Measurements from ENCODE around the gene GRN. TPM values are rescaled to one million over a fixed set of nuclear protein-coding genes. Genes with fewer than 3 reads are reported as not detected.
"Not testable (repeated sequence)": the region's sequence is repeated elsewhere in the genome, so short reads cannot be mapped to it uniquely, and the experiment has no call there.

GRN gene
- total and polyA plus RNA-seq, 11 donors, result 44.6 to 451 (median 185) TPM

- Histone ChIP-seq H3K27ac (no peak overlapping the region), H3K9me3 (no peaks in the 10 kb centered on the region), H3K36me3 (no peaks in the 10 kb centered on the region), H3K4me3 (no peak overlapping the region), H3K4me1 (peaks cover 0 to 23% (median 13%) of the 10 kb centered on the region in 12 donors), H3K27me3 (peaks cover 0 to 21% (median 4%) of the 10 kb centered on the region in 9 donors)
- intact Hi-C loops (cut with DNase I), result loop anchor here in 1 of 10 donors (10.0 kb wide), 1 partner anchor 57 kb away; no protein-coding TSS in a partner anchor
- DNase-seq (no peak), ATAC-seq (no peak)
- 81 to 96% (median 89%) methylated on average over 2 of the region's 2 CpGs for WGBS, 4 donors
- TF ChIP-seq CTCF (IDR thresholded peaks at IDR 0.05) (no peak), POLR2A (IDR thresholded peaks at IDR 0.05) (no peak)
Measured at GRCh38 chr17:44387804-44388203, 42.7 kb downstream of the GRN start.

GRCh38 chr17:44389281-44389680, 44.2 kb downstream of the GRN start, which contains the start of gene ITGA2B:
Gene ITGA2B (minus strand): TSS chr17:44389649. CDS start chr17:44389473, 176 bp downstream.
- WGBS, 4 donors, result 19 to 46% (median 30%) methylated on average over 1 of the region's 1 CpG
- TF ChIP-seq POLR2A (IDR thresholded peaks at IDR 0.05) (no peak), CTCF (IDR thresholded peaks at IDR 0.05) (no peak)
- Histone ChIP-seq H3K27me3 (peaks cover 0 to 17% (median 1%) of the 10 kb centered on the region in 9 donors), H3K9me3 (no peaks in the 10 kb centered on the region), H3K36me3 (no peaks in the 10 kb centered on the region), H3K4me3 (no peak within 1 kb of the TSS), H3K4me1 (peaks cover 0 to 24% (median 13%) of the 10 kb centered on the region in 12 donors), H3K27ac (no peak within 1 kb of the TSS)
- ATAC-seq, result no peak
- intact Hi-C loops (cut with DNase I), result loop anchor here in 1 of 10 donors (10.0 kb wide), 1 partner anchor 56 kb away; no protein-coding TSS in a partner anchor
- no peak for DNase-seq

- ATAC-seq (no peak), DNase-seq (no peak)
- intact Hi-C loops (cut with DNase I), result loop anchor here in 2 of 10 donors (10.0 kb wide), 2 partner anchors 55 to 135 kb away; no protein-coding TSS in a partner anchor
- Histone ChIP-seq H3K4me1 (peaks cover 0 to 20% (median 11%) of the 10 kb centered on the region in 12 donors), H3K27me3 (peaks cover 0 to 12% (median 0%) of the 10 kb centered on the region in 9 donors), H3K9me3 (no peaks in the 10 kb centered on the region), H3K36me3 (peaks cover 0 to 2% (median 0%) of the 10 kb centered on the region in 9 donors), H3K27ac (no peak overlapping the region), H3K4me3 (no peak overlapping the region)
- TF ChIP-seq POLR2A (IDR thresholded peaks at IDR 0.05), result no peak
- TF ChIP-seq CTCF (IDR thresholded peaks at IDR 0.05), result no peak
- 77 to 88% (median 84%) methylated on average over 6 of the region's 6 CpGs for WGBS, 4 donors
Measured at GRCh38 chr17:44389723-44390202, 44.7 kb downstream of the GRN start.

GRCh38 chr17:44390250-44390870, 45.3 kb downstream of the GRN start:
- TF ChIP-seq CTCF (IDR thresholded peaks at IDR 0.05) (no peak), POLR2A (IDR thresholded peaks at IDR 0.05) (no peak)
- WGBS, 4 donors, result 86 to 91% (median 88%) methylated on average over 10 of the region's 10 CpGs

GRCh38 chr17:44394112-44394511, 49.0 kb downstream of the GRN start:
- WGBS, 4 donors, result 93 to 97% (median 96%) methylated on average over 9 of the region's 9 CpGs
- ATAC-seq, result not testable (repeated sequence)
- intact Hi-C loops (cut with DNase I), result loop anchor here in 1 of 10 donors (10.0 kb wide), 1 partner anchor 131 kb away; no protein-coding TSS in a partner anchor

More at GRCh38 chr17:44390250-44390870, 45.3 kb downstream of the GRN start:
- H3K27me3 ChIP-seq, result peaks cover 0 to 7% (median 0%) of the 10 kb centered on the region in 9 donors
- peaks cover 0 to 14% (median 7%) of the 10 kb centered on the region in 12 donors for H3K4me1 ChIP-seq
- no peak overlapping the region for H3K4me3 ChIP-seq
- DNase-seq (no peak), ATAC-seq (no peak)
- no peaks in the 10 kb centered on the region for H3K9me3 ChIP-seq
- intact Hi-C loops (cut with DNase I), result loop anchor here in 1 of 10 donors (10.0 kb wide), 1 partner anchor 134 kb away; no protein-coding TSS in a partner anchor
- H3K36me3 ChIP-seq, result peaks cover 0 to 5% (median 0%) of the 10 kb centered on the region in 9 donors
- no peak overlapping the region for H3K27ac ChIP-seq

More at GRCh38 chr17:44394112-44394511, 49.0 kb downstream of the GRN start:
- H3K4me3 ChIP-seq, H3K27me3 ChIP-seq, H3K9me3 ChIP-seq, DNase-seq, H3K4me1 ChIP-seq, H3K27ac ChIP-seq: not testable (repeated sequence)
- peaks cover 0 to 37% (median 26%) of the 10 kb centered on the region in 9 donors for H3K36me3 ChIP-seq
